ENCODE measurements around the gene AFG1L.
"Not testable (repeated sequence)": the region's sequence is repeated elsewhere in the genome, so short reads cannot be mapped to it uniquely, and the experiment has no call there.

The AFG1L gene

GRCh38 chr6:108350528-108350927 is 55.7 kb downstream of the AFG1L start:
- DNase-seq (ENCODE audit: low spot score) = no peak

- DNase-seq (ENCODE audit: low spot score) = no peak
Measured at GRCh38 chr6:108353853-108354252, 59.0 kb downstream of the AFG1L start.

- no peak for DNase-seq (ENCODE audit: low spot score)
Measured at GRCh38 chr6:108355120-108355519, 60.3 kb downstream of the AFG1L start.

- no peak for DNase-seq (ENCODE audit: low spot score)
Measured at GRCh38 chr6:108355890-108356289, 61.0 kb downstream of the AFG1L start.

- no peak for DNase-seq (ENCODE audit: low spot score)
Measured at GRCh38 chr6:108359901-108360882, 65.3 kb downstream of the AFG1L start.

GRCh38 chr6:108360919-108361311 is 66.1 kb downstream of the AFG1L start:
- no peak for DNase-seq (ENCODE audit: low spot score)

- no peak for DNase-seq (ENCODE audit: low spot score)
Measured at GRCh38 chr6:108361312-108361932, 66.6 kb downstream of the AFG1L start.

GRCh38 chr6:108362455-108362854 is 67.6 kb downstream of the AFG1L start:
- DNase-seq (ENCODE audit: low spot score) = no peak

GRCh38 chr6:108363113-108363512 is 68.3 kb downstream of the AFG1L start:
- DNase-seq (ENCODE audit: low spot score) = no peak

- no peak for DNase-seq (ENCODE audit: low spot score)
Measured at GRCh38 chr6:108363889-108364313, 69.0 kb downstream of the AFG1L start.

- no peak for DNase-seq (ENCODE audit: low spot score)
Measured at GRCh38 chr6:108364470-108364869, 69.6 kb downstream of the AFG1L start.

GRCh38 chr6:108365478-108365877 is 70.6 kb downstream of the AFG1L start:
- DNase-seq (ENCODE audit: low spot score) = no peak

GRCh38 chr6:108366236-108366635 is 71.4 kb downstream of the AFG1L start:
- DNase-seq (ENCODE audit: low spot score) = no peak

GRCh38 chr6:108368431-108369030 is 73.7 kb downstream of the AFG1L start:
- DNase-seq (ENCODE audit: low spot score) = no peak

GRCh38 chr6:108380876-108381275 is 86.0 kb downstream of the AFG1L start:
- no peak for DNase-seq (ENCODE audit: low spot score)

- DNase-seq (ENCODE audit: low spot score) = no peak
Measured at GRCh38 chr6:108383981-108384380, 89.1 kb downstream of the AFG1L start.

GRCh38 chr6:108389190-108389589 is 94.3 kb downstream of the AFG1L start:
- DNase-seq (ENCODE audit: low spot score) = not testable (repeated sequence)

GRCh38 chr6:108395297-108395696 is 100.4 kb downstream of the AFG1L start:
- DNase-seq (ENCODE audit: low spot score) = no peak

- no peak for DNase-seq (ENCODE audit: low spot score)
Measured at GRCh38 chr6:108403236-108403635, 108.4 kb downstream of the AFG1L start.

GRCh38 chr6:108406943-108407342 is 112.1 kb downstream of the AFG1L start:
- DNase-seq (ENCODE audit: low spot score) = no peak

- DNase-seq (ENCODE audit: low spot score) = no peak
Measured at GRCh38 chr6:108407904-108408827, 113.3 kb downstream of the AFG1L start.

Measured in SK-N-DZ (cell line).